Fibroblast of villous mesenchyme (primary cell): ENCODE measurements around the gene WDR44. TPM values are rescaled to one million over a fixed set of nuclear protein-coding genes. Genes with fewer than 3 reads are reported as not detected.

Experiments used
- DNase-seq: peaks from one replicate; pipeline ENCODE4 v3.0.0-alpha.2; 2010; ENCODE audit warnings: low read depth
- H3K4me3 ChIP-seq: 2 replicates; pipeline ENCODE4 v1.5.1; 2011; ENCODE audit warnings: low read depth, mild to moderate bottlenecking, low read length
- CTCF ChIP-seq: IDR thresholded peaks from 2 replicates; pipeline ENCODE4 v1.5.1; 2012; ENCODE audit warnings: low read depth, mild to moderate bottlenecking, low read length; ENCODE audit not compliant: insufficient read depth
- small RNA-seq: library from RNA; depleted of rRNA; stranded (forward); fragments of <200 nt; gene quantifications from one replicate; pipeline ENCODE3, GENCODE V24; 2012
- total RNA-seq: library from RNA; depleted of rRNA; stranded (reverse); fragments of >200 nt; gene quantifications from 2 replicates; pipeline ENCODE4 v1.2.3, GENCODE V29; 2012

WDR44 gene
- total RNA-seq, 1 donor = 28.9 TPM

GRCh38 chrX:118499295-118499694, 153.4 kb downstream of the WDR44 start:
- TF ChIP-seq CTCF = no peak
- no peak overlapping the region for H3K4me3 ChIP-seq
- no peak for DNase-seq

Small RNAs within 50 kb of the gene (small RNA-seq; reads per million reads assigned to genes)
- not detected for gene MIR1277

Other genes with a start within 250 kb of the WDR44 start
- gene KLHL13, start 229.3 kb upstream of the WDR44 start, total RNA-seq = 0.97 and 1.3 TPM in 2 replicates
- 50.1 and 54.4 TPM in 2 replicates for gene DOCK11, start 149.7 kb downstream of the WDR44 start, total RNA-seq